ENCODE results near the gene AMER2.

The AMER2 gene

DNA sequence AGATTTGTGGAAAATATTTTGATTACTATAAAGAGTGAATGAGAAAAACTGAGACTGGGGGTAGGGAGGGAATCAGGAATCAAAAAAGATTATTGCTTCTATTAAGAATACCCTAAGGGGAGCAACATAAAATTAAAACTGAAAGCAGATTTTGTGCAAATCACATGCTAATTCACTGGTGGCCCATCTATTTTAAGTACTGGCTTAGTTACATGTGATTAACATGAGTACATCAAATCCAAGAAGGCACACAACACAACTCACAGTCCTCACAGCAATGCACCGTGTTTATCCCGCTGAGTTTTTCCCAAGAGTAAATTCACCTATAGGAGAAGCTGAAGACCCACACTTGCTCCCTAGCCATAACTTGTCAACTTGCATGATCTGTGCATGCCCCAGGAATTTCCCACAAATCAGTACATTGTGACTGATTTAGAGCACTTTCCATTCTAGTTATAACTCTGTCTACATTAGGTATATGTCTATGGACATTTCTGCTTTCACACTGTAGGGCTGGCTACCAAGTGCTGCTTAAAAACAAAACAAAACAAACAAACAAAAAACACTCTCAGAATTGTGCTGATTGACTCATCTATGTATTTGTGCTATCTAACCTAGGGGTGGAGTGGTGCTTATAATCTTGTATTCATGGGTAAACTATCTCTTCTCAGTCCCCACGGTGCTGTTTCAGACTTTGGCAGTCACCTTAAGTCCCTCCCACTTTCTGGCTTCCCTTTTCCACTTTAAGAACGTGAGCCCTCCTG is 24.3 kb downstream of the AMER2 start:
- no peak for DNase-seq (ENCODE audit: low read depth, low spot score)
- no peak overlapping the region for H3K4me3 ChIP-seq (ENCODE audit: low read depth, low read length)
- in situ Hi-C loops (cut with HindIII; ENCODE audit: low sequenced_read_pairs) = no loop called here
- TF ChIP-seq, protein P1, sequence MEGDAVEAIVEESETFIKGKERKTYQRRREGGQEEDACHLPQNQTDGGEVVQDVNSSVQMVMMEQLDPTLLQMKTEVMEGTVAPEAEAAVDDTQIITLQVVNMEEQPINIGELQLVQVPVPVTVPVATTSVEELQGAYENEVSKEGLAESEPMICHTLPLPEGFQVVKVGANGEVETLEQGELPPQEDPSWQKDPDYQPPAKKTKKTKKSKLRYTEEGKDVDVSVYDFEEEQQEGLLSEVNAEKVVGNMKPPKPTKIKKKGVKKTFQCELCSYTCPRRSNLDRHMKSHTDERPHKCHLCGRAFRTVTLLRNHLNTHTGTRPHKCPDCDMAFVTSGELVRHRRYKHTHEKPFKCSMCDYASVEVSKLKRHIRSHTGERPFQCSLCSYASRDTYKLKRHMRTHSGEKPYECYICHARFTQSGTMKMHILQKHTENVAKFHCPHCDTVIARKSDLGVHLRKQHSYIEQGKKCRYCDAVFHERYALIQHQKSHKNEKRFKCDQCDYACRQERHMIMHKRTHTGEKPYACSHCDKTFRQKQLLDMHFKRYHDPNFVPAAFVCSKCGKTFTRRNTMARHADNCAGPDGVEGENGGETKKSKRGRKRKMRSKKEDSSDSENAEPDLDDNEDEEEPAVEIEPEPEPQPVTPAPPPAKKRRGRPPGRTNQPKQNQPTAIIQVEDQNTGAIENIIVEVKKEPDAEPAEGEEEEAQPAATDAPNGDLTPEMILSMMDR (IDR thresholded peaks at IDR 0.05; ENCODE audit: low read depth, low read length) = no peak

DNA sequence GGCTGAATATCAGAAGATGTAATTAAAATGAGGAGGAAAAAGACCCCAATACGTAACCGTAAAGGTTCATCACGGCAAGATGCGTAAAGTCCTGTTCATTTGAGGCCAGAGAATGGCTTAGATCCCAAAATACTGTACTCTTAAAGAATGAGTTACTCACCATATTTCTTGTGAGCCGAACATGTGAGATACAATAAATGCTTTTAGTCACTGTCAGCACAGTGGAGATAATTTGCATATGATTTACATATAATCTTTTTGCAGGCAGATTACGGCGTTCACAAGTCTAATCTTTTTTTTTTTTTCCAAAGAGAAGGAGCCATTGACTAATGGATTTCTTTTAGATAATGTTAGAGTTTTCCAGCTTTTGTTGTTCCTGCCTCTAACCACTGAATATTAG is 28.4 kb downstream of the AMER2 start:
- DNase-seq (ENCODE audit: low read depth, low spot score) = no peak
- no peak overlapping the region for H3K4me3 ChIP-seq (ENCODE audit: low read depth, low read length)
- in situ Hi-C loops (cut with HindIII; ENCODE audit: low sequenced_read_pairs) = no loop called here
- TF ChIP-seq, protein P1 (IDR thresholded peaks at IDR 0.05; ENCODE audit: low read depth, low read length) = no peak

DNA sequence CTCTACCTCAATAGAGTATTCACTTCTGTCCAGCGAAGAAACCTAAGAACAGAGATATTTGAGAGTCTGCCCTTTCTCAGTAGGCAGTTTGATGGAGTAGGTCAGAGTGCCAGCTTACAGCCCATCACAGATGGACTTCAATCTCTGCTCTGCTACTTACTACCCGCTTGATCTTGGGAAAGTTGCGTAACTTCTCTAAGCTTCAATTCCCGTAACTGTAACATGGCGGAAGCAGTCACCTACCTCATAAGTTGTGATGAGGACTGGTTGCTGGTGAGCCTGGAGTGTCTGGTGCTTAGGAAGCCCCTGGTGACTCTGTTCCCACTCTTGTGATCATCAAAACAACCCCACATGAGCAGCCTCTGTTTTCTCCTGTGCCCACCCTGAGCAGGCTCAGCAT is 31.0 kb downstream of the AMER2 start:
- in situ Hi-C loops (cut with HindIII; ENCODE audit: low sequenced_read_pairs) = no loop called here
- no peak for DNase-seq (ENCODE audit: low read depth, low spot score)
- TF ChIP-seq, protein P1 (IDR thresholded peaks at IDR 0.05; ENCODE audit: low read depth, low read length) = no peak
- no peak overlapping the region for H3K4me3 ChIP-seq (ENCODE audit: low read depth, low read length)

DNA sequence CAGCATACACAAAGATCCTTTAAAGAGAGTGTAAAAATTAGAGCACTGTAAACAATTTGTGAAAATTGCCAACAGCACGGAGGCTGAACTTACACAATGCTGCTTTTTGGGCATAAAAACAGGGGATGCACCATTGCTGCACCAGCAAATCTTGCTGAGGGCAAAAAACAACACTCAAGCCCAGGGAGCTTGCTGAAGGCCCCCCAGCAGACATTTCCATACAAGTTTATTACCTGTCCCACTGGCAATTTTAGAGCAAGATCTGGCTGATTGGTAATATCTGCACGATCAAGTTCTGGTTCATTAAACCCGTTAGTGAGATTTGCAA is 34.3 kb downstream of the AMER2 start:
- in situ Hi-C loops (cut with HindIII; ENCODE audit: low sequenced_read_pairs) = no loop called here
- H3K4me3 ChIP-seq (ENCODE audit: low read depth, low read length) = no peak overlapping the region
- DNase-seq (ENCODE audit: low read depth, low spot score) = no peak
- TF ChIP-seq, protein P1 (IDR thresholded peaks at IDR 0.05; ENCODE audit: low read depth, low read length) = no peak

DNA sequence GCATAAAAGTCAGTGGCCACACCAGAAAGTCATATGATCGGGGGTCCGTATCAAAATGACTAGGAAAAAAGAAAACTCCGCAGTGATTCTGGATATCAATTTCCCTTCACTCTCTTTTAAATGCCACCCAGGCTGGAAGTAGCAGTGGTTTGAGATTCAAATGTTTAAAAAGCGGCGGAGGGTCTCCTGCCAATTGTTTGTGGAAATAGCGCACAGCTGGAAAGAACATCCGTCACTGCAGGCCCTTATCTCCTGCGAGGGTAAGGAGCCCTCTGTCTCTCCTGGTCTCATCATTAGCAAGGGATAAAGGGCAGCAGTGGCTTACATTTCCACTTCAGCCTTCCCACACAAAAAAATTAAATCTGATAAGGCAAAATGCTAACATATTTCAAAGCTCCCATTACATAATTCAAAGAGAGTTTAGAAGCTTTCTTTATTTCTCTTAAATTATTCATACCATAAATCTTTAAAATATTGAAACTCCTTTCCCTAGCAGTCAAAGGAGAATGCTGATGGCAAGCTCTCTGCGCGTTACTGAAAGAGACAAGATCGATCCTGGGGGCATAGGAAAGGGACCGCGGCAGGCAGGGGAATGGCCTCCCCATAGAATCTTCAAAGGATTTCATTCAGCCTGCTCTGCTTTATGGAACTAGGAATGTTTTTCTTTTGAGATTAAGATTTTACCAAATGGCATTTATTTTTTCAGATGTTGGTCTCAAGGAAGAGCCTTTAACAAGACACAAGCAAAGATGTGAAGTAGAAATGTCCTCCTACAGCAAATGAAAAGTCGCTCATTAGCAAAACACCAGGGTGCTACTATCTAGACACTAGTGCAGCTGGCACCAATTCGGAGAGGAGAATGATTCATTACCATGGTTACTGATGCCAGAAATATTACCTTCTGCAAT is 35.0 kb downstream of the AMER2 start:
- no peak overlapping the region for H3K4me3 ChIP-seq (ENCODE audit: low read depth, low read length)
- no peak for DNase-seq (ENCODE audit: low read depth, low spot score)
- TF ChIP-seq, protein P1 (IDR thresholded peaks at IDR 0.05; ENCODE audit: low read depth, low read length) = no peak
- in situ Hi-C loops (cut with HindIII; ENCODE audit: low sequenced_read_pairs) = no loop called here

DNA sequence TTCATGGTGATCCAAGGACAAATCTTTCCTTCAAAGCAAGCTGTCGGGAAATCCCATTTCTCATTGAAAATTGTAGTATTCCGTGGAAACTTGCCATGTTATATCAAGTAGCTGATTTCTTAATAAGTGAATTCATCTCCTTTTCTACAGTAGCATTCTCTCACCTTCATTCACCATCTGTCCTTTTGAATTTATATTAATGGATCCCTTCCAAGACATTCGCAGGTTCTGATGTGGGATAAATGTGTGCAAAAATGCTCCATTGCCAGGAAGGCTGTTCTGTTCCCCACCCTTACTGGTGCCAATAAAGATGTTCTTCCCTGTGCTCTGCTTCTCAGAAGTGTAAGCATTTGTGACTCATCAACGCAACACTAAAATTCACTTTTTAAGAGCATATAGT is 36.2 kb downstream of the AMER2 start:
- in situ Hi-C loops (cut with HindIII; ENCODE audit: low sequenced_read_pairs) = no loop called here
- no peak overlapping the region for H3K4me3 ChIP-seq (ENCODE audit: low read depth, low read length)
- TF ChIP-seq, protein P1 (IDR thresholded peaks at IDR 0.05; ENCODE audit: low read depth, low read length) = no peak
- DNase-seq (ENCODE audit: low read depth, low spot score) = no peak
